HEK293 (cell line): ENCODE data around the gene DHX9.

Source experiments
- HOXC10 ChIP-seq: sonication (generic); formaldehyde crosslinking; IDR thresholded peaks from 2 replicates; pipeline ENCODE4 v1.8.1; 2023; ENCODE audit warnings: mild to moderate bottlenecking, missing genetic modification reagents
- KLF8 ChIP-seq: fragments of 450-650 bp; formaldehyde crosslinking; IDR thresholded peaks from 2 replicates; pipeline ENCODE4 v1.5.1; 2016; ENCODE audit warnings: missing biosample characterization, missing genetic modification characterization
- PRDM10 ChIP-seq: fragments of 450-650 bp; formaldehyde crosslinking; IDR thresholded peaks from 2 replicates; pipeline ENCODE4 v1.5.1; 2016; ENCODE audit warnings: missing biosample characterization, missing genetic modification characterization
- ZBTB20 ChIP-seq: fragments of 450-650 bp; formaldehyde crosslinking; IDR thresholded peaks from 2 replicates; pipeline ENCODE4 v1.5.1; 2016; ENCODE audit warnings: missing biosample characterization, missing genetic modification characterization
- ZBTB26 ChIP-seq: fragments of 450-650 bp; formaldehyde crosslinking; optimal IDR thresholded peaks from 2 replicates; pipeline ENCODE3; 2016; ENCODE audit warnings: missing biosample characterization, mild to moderate bottlenecking, missing genetic modification characterization
- ZNF132 ChIP-seq: fragments of 450-650 bp; formaldehyde crosslinking; IDR thresholded peaks from 2 replicates; pipeline ENCODE4 v1.5.1; 2017; ENCODE audit warnings: missing biosample characterization, missing genetic modification characterization, borderline replicate concordance
- ZNF274 ChIP-seq, 2 experiments: fragments of 200-500 bp in 1 of 2; fragments of 450-650 bp in 1 of 2; sonication (Bioruptor generic) in 1 of 2; formaldehyde crosslinking in 1 of 2; IDR thresholded peaks; 2 replicates each; pipeline versions ENCODE4 v1.5.1 to v1.6.1; 2014 to 2016; ENCODE audit warnings: borderline replicate concordance in 1 of 2, inconsistent platforms in 1 of 2, low read length in 1 of 2, missing biosample characterization in 1 of 2, missing genetic modification characterization in 1 of 2
- ZNF398 ChIP-seq: fragments of 450-650 bp; formaldehyde crosslinking; IDR thresholded peaks from 2 replicates; pipeline ENCODE4 v1.5.1; 2017; ENCODE audit warnings: missing biosample characterization, missing genetic modification characterization
- ZNF416 ChIP-seq: fragments of 450-650 bp; formaldehyde crosslinking; IDR thresholded peaks from 2 replicates; pipeline ENCODE4 v1.5.1; 2016; ENCODE audit warnings: missing biosample characterization, missing genetic modification characterization
- ZNF747 ChIP-seq: fragments of 450-650 bp; formaldehyde crosslinking; IDR thresholded peaks from 2 replicates; pipeline ENCODE4 v1.5.1; 2016; ENCODE audit warnings: missing biosample characterization, missing genetic modification characterization
- ZXDB ChIP-seq: fragments of 450-650 bp; formaldehyde crosslinking; IDR thresholded peaks from 2 replicates; pipeline ENCODE4 v1.5.1; 2016; ENCODE audit warnings: missing biosample characterization, missing genetic modification characterization
- TF ChIP-seq, protein P1 (sequence below): fragments of 450-650 bp; formaldehyde crosslinking; IDR thresholded peaks from 2 replicates; pipeline ENCODE4 v1.5.1; 2016; ENCODE audit warnings: missing biosample characterization, missing genetic modification characterization
- TF ChIP-seq, protein P2 (sequence below): fragments of 450-650 bp; formaldehyde crosslinking; IDR thresholded peaks from 2 replicates; pipeline ENCODE4 v1.5.1; 2016; ENCODE audit warnings: missing biosample characterization, missing genetic modification characterization

DNA sequence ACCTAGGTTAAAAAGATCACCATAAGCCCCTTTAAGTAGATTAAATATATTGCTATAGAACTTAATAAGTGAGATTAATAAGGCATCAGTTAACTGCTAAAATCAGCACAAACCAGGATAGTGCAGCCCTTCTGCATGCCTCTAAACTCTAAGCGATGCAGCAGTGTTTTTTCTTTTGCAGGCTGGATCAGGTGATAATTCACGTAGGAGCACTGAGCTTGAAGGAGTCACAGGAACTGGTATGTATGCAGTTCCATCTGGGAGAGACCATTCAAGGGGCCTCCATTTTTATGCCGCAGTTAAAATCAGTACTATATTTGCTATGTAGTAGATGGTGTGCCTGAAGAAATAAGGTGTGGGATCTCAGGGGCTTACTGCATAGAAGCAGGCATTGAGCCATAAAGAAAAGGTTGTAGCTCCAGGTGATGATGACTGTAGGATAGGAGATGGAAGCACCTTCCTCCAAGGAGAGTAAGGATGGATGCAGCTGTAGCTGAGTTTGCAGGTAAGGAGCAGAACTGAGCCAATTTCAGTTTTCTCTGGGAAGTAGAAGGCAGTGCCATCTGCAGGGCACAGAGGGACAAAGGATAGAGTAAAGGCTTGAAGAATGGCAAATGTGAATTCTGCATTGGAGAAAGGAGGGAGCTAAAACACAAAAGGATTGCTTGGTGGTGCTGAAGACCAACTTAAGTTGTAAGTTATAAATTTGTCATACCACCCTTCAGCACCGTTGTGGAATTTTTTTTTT lies 27.0 kb upstream of the DHX9 start:
- no peak for TF ChIP-seq ZNF132 (tag by site-specific recombination)
- TF ChIP-seq KLF8, result no peak
- TF ChIP-seq, protein P1, sequence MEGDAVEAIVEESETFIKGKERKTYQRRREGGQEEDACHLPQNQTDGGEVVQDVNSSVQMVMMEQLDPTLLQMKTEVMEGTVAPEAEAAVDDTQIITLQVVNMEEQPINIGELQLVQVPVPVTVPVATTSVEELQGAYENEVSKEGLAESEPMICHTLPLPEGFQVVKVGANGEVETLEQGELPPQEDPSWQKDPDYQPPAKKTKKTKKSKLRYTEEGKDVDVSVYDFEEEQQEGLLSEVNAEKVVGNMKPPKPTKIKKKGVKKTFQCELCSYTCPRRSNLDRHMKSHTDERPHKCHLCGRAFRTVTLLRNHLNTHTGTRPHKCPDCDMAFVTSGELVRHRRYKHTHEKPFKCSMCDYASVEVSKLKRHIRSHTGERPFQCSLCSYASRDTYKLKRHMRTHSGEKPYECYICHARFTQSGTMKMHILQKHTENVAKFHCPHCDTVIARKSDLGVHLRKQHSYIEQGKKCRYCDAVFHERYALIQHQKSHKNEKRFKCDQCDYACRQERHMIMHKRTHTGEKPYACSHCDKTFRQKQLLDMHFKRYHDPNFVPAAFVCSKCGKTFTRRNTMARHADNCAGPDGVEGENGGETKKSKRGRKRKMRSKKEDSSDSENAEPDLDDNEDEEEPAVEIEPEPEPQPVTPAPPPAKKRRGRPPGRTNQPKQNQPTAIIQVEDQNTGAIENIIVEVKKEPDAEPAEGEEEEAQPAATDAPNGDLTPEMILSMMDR (tag by site-specific recombination), result no peak; the same call in 1 of the 2 replicates
- TF ChIP-seq PRDM10, result no peak
- no peak for TF ChIP-seq ZXDB (tag by site-specific recombination)
- no peak for TF ChIP-seq HOXC10
- no peak for TF ChIP-seq ZNF398
- no peak for TF ChIP-seq ZNF274 (IDR thresholded peaks at IDR 0.05; ENCODE audit: low read length)
- TF ChIP-seq ZNF274 (tag by site-specific recombination; IDR thresholded peaks at IDR 0.05; ENCODE audit: borderline replicate concordance), result no peak
- TF ChIP-seq ZNF747 (tag by site-specific recombination), result no peak
- TF ChIP-seq ZNF416 (tag by site-specific recombination), result no peak
- no peak for TF ChIP-seq ZBTB26 (tag by site-specific recombination)
- no peak for TF ChIP-seq ZBTB20
- TF ChIP-seq, protein P2, sequence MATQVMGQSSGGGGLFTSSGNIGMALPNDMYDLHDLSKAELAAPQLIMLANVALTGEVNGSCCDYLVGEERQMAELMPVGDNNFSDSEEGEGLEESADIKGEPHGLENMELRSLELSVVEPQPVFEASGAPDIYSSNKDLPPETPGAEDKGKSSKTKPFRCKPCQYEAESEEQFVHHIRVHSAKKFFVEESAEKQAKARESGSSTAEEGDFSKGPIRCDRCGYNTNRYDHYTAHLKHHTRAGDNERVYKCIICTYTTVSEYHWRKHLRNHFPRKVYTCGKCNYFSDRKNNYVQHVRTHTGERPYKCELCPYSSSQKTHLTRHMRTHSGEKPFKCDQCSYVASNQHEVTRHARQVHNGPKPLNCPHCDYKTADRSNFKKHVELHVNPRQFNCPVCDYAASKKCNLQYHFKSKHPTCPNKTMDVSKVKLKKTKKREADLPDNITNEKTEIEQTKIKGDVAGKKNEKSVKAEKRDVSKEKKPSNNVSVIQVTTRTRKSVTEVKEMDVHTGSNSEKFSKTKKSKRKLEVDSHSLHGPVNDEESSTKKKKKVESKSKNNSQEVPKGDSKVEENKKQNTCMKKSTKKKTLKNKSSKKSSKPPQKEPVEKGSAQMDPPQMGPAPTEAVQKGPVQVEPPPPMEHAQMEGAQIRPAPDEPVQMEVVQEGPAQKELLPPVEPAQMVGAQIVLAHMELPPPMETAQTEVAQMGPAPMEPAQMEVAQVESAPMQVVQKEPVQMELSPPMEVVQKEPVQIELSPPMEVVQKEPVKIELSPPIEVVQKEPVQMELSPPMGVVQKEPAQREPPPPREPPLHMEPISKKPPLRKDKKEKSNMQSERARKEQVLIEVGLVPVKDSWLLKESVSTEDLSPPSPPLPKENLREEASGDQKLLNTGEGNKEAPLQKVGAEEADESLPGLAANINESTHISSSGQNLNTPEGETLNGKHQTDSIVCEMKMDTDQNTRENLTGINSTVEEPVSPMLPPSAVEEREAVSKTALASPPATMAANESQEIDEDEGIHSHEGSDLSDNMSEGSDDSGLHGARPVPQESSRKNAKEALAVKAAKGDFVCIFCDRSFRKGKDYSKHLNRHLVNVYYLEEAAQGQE (tag by site-specific recombination), result no peak
